GM19099 (cell line): ENCODE data around the gene TMEM271.

Source experiments
- POLR2A ChIP-seq: IDR thresholded peaks from 3 replicates; pipeline ENCODE4 v1.6.1; 2011; ENCODE audit warnings: low read depth; ENCODE audit not compliant: insufficient read length; ENCODE audit errors: extremely low read depth

Gene TMEM271

DNA sequence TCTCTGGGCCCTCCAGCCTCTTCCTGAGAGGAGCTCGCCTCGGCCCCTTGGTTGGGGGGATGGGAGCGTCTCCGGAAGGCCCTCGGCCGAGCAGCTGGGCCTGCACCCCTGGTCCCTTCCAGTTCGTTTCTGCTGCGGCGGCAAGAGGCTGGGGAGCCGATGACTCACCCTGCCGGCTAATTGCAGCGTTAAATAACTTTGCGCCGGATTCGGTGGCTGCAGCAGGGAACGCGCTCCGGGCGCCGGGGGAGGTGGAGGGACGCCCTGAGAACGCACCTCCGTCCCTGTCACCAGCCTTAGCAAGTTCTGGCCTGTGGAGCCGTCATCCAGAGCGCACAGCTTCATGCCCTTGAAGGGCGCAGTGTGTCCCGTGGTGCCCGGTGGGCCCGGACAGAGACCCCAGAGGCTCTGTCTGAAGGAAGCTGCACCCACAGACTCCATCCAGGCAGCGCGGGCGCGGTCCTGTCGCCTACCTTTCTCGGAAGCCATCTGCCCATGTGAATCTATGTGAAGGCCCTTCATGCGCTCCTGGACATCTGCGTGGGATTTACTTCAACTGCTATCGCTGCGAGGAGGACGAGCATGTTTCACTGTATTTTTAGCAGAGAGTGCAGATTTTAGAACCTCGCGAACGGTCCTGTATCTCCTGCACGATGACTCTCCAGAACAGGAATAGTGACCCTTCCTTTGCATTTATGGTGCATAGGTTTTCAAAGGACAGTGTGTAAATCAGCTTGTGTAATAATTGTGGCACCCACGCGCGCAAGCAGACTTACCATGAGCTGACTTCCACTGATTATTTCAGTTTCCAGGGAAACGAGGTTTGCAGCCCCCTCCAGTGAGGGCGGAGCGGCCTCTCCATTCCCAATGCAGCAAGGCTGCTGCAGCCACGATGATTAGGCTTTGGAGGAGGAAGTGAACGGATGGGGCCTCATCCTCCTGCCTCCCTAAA lies 1.7 kb upstream of the TMEM271 start:
- no peak for TF ChIP-seq POLR2A

DNA sequence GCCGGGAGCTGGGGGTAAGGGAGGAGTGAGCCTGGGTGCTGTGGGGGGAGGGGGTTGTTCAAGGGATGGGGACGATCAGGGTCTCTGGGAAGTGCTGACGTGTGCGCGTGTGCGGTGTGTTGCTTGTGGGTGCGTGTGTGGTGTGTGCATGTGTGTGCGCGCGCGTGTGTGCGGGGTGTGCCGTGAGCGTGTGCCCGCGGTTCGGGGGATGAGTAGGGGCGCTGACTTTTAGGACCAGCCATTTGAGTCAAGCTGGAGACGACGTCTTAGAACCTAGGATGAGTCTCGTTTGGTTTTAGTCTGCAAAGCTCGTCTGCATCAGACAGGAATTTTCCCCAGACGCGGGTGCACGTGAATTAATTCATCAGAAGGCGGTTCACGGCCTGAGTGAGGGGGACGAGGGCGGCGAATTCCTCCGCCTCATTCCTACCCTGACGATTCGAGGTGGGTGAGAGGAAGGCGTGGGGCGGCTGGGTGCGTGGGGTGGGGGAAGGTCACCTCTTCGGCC lies 950 bp upstream of the TMEM271 start:
- TF ChIP-seq POLR2A: no peak

DNA sequence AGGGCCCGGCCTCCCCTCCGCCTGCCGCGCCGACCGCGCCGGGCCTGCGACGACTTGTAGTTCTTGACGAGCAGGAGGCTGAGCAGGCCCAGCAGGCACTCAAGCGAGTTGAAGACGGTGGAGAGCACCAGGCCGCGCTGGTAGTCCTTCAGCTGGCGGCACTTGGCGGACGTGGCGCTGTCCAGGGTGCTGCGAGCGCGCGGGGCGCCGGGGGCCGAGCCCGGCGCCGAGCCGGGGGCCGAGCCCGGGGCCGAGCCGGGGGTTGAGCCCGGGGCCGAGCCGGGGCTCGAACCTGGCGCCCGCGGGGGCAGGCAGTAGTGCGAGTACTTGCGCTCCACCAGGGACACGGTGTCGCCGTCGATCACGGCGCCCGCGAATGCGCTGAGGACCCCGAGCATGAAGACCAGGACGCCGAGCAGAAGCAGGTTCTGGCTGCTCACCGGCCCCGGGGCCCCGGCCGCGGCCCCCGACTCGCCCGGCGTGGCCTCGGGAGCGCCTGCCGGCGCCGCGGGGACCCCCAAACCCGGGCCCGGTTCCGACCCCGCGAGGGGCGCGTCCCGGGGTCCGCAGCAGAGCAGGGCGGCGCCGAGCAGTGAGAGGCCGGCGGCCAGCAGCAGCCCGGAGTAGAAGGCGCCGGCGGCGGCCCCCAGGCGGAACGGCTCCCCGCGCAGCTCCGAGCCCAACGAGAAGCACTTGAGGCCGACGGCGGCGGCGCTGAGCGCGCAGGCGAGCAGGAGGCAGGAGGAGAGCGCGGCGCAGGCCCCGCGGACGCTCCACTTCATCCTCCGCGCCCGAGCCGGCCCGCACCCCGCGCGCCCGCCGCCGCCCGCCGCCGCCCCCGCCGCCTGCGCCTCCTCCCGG lies 584 bp downstream of the TMEM271 start:
- TF ChIP-seq POLR2A: no peak

DNA sequence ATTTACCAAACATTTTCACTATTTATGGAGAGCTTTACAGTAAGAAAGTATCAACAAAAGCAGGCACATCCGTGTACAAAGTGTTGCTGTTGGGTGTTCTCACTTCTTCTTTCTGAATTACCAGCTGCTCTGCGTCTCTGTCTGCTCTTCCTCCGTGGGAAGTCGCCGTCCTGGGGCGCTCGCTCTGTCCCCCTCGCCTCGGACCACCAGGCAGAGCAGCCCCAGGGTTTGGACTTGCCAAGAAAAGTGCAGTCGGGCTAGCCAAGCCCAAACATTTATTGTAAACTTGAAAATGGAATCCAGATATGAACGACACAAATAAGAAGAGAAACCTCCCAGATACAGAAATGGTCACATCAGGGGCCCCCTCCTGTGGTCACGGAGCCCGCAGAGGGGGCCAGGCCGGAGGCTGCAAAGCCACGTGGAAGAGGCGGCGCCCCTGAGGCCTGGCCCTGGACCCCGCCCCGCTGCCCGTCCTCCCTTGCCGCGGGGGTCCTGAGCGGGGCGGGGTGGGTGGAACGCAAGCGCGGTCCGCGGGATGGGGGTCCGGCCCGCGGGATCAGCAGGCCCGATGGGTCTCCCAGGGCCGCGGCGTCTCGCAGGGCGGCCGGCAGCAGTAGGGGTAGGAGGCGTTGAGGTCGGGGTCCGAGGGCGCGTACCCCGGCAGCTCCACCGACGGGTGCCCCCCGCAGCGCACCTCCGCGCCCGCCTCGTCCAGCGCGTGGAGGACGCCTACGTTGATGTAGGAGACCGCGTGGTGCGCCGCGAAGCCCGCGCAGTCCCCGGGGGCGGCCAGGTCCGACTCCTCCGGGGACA lies 1.5 kb downstream of the TMEM271 start:
- no peak for TF ChIP-seq POLR2A

DNA sequence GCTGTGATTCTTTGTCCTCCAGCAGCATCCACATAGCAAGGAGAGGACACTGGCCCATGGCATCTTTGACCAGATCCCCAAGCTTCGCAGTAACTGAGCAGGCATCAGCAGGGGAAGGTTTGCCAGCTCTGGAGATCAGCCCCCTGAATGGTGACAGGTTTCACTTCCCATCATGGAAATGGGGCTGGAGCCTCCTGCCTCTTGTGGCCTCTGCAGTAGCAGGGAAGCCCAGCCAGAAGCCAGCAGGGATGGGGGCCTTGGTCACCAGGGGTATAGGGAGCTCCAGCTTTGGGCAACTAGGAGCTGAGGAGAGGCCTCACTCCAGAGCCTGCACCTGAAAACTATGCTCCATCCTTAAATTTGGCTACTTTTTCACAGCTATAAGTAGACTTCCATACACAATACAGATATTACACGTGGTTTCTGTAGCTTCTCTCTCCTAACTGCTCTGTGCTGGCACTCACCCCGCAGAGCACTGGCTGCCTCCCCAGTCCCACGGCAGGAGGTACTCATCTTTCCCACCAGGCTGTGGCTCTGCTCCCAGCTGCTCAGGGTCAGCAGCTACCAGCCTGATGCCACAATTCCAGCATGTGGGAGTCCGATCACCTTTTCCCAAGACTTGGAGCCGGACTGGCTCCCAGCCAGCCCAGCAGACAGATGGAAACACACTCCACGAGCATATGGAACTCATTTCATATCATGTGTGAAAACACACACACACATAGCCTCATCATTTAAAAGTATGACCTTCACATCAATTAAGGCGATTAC lies 2.8 kb downstream of the TMEM271 start:
- TF ChIP-seq POLR2A: no peak

DNA sequence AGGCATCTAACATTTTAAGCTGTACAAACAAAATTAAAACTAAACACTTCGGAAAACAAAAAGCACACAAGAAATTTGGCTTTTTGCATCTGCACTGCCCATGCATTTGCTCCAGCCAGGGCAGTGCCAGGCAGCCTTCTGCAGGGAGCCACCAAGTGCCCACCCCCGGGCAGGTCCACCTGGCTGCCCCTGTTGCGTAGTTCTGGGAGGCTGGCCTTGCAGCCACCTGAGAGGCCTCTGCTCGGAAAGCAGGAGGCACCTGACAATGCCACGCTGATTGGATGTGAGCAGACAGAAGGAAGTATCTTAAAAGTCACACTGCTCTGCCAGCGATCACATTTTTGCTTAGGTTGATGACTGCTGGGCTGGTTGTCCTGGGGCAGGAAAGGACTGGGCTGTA lies 3.5 kb downstream of the TMEM271 start:
- TF ChIP-seq POLR2A: no peak

DNA sequence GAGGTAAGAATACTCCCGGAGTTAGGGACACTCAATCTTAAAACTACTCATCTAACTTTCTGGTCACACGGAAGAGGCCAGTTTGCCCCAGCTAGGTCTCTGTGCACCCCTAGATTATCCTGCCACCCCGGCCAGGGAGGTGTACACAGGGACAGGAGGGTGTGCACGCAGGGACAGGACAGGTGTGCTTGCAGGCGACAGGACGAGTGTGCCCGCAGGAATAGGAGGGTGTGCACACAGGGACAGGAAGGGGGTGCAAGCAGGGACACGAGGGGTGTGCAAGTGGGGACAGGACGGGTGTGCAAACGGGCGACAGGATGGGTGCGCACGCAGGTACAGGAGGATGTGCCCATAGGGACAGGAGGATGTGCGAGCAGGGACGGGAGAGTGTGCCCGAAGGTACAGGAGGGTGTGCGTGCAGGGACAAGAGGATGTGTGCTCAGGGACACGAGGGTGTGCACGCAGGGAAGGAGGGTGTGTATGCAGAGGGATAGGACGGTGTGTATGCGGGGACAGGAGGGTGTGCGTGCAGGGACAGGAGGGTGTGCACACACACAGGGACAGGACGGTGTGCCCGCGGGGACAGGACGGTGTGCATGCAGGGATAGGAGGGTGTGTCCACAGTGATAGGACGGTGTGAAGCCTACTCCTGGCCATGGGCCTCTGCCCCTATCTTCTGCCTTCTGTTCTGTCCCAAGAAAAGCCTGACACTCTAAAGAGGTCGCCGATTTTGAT lies 4.1 kb downstream of the TMEM271 start:
- no peak for TF ChIP-seq POLR2A

DNA sequence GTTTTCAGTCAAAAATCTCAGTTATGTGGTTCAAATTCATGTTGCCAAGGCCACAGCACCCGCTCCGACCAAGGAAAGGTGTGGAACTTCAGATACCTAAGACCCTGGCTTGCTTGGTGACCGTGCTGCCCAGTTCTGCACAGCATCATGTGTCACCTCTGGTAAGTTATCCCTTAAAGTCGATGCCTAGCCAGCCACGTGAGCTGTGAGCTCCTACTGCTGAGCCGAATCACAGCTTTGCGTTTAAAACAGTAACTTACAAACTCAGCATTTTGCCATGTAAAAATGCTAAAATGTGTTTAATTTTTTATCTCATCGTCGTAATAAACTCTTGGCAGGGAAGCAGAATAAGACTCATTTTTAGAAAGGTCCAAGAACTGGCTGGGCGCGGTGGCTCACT lies 5.3 kb downstream of the TMEM271 start:
- TF ChIP-seq POLR2A: no peak

DNA sequence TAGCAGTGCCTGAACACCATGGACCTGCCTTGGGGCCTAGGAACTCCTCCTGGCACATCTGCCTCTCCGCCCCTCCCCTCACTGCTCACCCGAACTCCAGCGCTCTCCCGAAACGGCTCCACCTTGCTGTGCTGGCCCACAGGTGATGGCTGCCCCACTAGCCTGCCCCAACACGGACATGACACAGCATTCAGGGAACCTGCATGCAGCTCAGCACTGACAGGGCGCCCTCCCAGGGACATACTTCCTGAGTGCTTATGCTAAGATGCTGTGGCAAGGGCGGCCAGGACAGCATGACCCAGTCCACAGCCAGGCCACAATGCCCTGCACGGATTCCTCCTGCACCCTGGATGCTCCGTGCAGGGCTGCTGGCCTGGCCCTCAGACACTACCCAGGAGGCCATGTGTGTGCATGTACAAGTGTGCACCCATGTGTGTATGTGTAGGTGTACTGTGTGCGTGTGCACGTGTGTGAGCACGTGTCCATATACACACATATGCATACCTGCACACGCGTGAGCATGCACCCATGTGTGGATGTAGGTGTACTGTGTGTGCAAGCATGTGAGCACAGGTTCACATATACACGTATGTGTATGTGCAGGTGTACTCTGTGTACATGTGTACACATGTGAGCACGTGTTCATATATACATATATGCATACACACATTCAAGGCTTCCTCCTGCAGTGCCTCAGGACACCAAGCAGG lies 6.0 kb downstream of the TMEM271 start:
- no peak for TF ChIP-seq POLR2A

DNA sequence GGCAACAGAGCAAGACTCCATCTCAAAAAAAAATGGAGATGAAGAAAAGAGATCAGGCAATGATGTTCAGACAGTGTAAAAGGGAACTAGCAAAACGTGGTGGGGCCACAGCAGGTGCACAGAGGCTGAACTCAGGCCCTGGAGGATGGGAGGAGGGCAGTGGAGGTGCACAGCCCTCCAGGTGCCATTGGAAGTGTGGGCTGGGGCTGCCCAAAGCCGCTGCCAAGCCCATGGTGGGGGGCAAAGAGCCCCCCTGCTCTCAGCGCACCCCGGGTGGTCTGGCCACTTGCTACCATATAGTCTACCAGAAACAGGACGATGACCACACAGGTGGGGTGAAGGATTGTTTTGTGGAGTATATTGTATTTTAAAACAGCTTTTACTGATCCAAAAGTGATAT lies 7.1 kb downstream of the TMEM271 start:
- no peak for TF ChIP-seq POLR2A

DNA sequence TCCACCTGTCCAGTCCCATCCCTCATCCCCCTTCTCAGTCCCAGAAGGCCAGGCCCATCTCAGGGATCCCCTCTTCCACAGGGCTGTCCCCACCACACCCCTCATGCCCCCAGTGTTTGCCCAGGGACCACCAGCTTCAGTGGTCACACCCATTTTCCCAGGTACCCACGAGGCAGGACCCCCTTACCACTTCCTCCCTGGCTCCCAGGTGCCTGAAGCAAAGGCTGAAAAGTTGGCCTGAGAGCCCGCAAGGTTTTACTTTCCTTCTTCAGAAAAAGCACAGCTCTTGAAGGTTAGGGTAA lies 7.8 kb downstream of the TMEM271 start:
- no peak for TF ChIP-seq POLR2A

DNA sequence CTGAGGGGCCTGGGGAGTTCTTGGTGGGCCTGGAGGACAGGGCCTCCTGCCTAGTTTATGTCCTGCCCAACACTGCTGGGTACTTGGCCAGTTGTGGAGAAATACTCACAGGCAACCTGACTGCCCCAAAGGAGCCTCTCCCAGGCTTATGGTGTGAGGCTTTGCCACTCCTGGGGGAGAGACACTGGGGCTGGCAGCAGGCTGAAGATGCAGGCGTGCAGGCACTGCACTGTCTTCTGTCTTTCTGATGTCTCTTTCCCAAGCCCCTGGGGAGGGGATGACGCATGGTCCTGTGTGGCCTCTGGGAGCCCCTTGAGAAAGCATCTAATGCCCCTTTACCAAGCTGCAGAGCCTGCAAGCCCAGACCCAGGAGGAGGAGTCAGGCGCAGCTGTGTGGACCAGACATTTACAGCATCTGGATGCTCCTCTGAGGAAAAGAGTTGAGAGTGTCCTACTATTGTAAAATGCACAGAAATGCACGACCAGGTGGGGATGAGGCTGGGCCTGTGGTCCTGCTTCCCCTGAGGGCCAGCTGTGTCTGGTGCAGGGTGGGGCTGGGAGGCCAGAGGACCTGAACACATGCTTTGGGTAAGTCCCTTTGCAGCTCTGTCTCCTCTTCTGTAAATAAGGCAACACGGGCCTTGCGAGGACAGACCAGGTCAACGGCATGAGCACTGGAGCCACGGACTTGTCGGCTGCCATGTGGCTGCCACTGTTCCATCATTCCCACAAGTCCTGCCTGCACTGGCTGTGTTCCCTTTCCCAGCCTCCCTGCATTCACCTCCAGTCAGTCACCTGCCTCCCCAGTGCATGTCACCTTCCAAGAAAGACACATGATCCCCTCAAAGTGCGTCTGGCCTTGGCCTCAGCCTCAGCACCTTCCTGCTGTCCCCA lies 8.4 kb downstream of the TMEM271 start:
- no peak for TF ChIP-seq POLR2A
